Thyroid gland (tissue), 4 donors: ENCODE data around the gene LRFN4. TPM values are rescaled to one million over a fixed set of nuclear protein-coding genes. Genes with fewer than 3 reads are reported as not detected.
A peak's percentile ranks its signal among the peaks of the same experiment; 100 is the strongest.

Experiments used
- DNase-seq, 2 donors: peaks; one replicate each; pipeline ENCODE4 v3.0.0-alpha.2; 2019
- H3K27ac ChIP-seq, 3 donors: fragments of 200-600 bp; sonication (generic); 1 replicate in 2 of 3; 2 replicates in 1 of 3; pipeline ENCODE4 v1.5.1; 2016 to 2019; ENCODE audit warnings: mild to moderate bottlenecking in 1 of 3, moderate library complexity in 1 of 3
- H3K27me3 ChIP-seq: fragments of 200-600 bp; sonication (generic); one replicate; pipeline ENCODE4 v1.5.1; 2019
- H3K36me3 ChIP-seq, 2 donors: fragments of 200-600 bp; sonication (generic); one replicate each; pipeline ENCODE4 v1.5.1; 2016 to 2019
- H3K4me1 ChIP-seq, 2 donors: fragments of 200-600 bp; sonication (generic); one replicate each; pipeline ENCODE4 v1.5.1; 2017 to 2019
- H3K4me3 ChIP-seq, 3 donors: fragments of 200-600 bp; sonication (generic); replicated peaks in 1 of 3; 1 replicate in 2 of 3; 2 replicates in 1 of 3; pipeline ENCODE4 v1.5.1; 2016; ENCODE audit warnings: mild to moderate bottlenecking in 1 of 3
- H3K9me3 ChIP-seq: fragments of 200-600 bp; sonication (generic); one replicate; pipeline ENCODE4 v1.5.1; 2017
- POLR2A ChIP-seq, 2 donors: fragments of 450-650 bp; IDR thresholded peaks; one replicate each; pipeline ENCODE4 v1.6.1; 2017; ENCODE audit warnings: antibody characterized with exemption in 2 of 2, mild to moderate bottlenecking in 2 of 2, moderate library complexity in 1 of 2
- WGBS, 2 donors: methylation state at CpG; one replicate each; pipeline ENCODE4 v1.1.5; 2017; 5-methylcytosine and 5-hydroxymethylcytosine counted together
- intact Hi-C: fragments of 100-400 bp; cut with DNase I; formaldehyde crosslinking; loops from one replicate; pipeline ENCODE4 v1.15.1; 2023
- total RNA-seq, 4 donors: library from RNA; depleted of rRNA; stranded (reverse); fragments of >200 nt; gene quantifications; one replicate each; pipeline ENCODE4 v1.2.3, GENCODE V29; 2016
- TF ChIP-seq, protein P1 (sequence below), 6 experiments: fragments of 200-600 bp in 3 of 6; fragments of 450-650 bp in 3 of 6; sonication (generic) in 3 of 6; IDR thresholded peaks; one replicate each; pipeline ENCODE4 v1.5.1; 2016 to 2019; ENCODE audit warnings: antibody characterized with exemption in 6 of 6, mild to moderate bottlenecking in 2 of 6, inconsistent platforms in 1 of 6, moderate library complexity in 1 of 6

Gene LRFN4
- total RNA-seq, 4 donors from 2014 or later: 4.7 to 7.5 (median 5.9) TPM

DNA sequence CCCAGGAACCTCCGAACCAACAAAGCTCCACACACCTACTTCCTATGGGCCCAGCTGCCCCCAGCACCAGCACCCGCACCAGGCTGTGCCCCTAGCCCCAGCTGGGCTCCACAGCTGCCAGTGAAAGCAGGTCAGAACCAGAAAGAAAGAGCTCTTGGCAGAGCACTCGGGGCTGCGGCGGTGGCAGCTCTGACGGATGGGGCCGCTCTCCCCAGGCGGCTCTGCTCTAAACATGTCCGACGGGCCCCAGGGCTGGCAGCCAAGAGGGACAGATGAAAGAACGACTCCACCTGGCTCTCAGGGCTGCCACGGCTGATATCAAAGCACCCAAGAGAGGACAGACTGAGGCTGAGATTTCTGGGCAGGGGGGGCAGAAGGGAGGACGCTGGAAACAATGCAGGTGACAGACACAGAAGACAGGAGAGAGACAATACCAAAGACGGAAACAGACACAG is 25.7 kb downstream of the LRFN4 start:
- intact Hi-C loops: no loop called here
- peak; percentile 73 to 80 for DNase-seq

DNA sequence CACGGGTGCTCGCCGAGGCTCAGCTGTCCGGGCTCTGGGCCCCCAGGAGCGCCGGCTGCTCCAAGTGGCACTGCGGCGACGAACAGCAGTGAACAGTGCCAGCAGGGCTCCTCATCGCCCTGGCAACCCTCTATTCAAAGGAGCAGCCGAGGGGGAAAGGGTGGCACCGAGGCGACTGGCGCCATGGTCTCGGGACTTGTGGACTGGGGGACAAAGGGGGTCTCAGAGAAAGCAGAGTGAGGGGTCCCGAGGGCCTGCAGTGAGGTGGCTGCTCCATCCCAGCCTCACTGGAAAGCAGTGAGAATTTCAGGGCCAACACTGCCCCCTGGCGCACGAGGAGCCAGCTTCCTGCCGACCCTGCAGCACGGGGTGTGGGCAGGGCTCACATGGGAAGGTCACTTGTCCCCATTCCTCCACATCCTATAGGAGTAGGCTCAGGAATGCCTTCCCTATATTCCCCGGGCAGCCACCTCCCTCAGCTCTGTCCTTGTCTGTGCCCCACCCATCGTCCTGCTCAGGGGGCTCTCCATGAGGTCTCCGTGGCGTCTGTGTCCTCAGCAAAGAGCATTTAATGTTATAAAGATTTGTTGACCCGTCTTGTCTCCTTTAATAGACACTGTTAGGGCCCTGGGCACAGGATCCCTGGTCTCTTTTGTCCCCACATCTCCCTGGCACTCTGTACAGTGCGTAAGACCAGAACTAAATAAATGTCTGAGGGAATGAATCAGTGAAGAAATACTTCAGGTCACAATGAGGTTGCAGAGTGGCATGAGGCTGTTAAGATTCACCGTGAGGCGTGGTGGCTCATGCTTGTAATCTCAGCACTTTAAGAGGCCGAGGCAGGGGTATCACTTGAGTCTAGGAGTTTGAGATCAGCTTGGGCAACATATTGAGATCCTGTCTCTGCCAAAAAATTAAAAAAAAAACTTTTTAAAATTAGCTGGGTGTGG is 26.4 kb downstream of the LRFN4 start:
- peak; percentile 76 to 81 for DNase-seq
- H3K36me3 ChIP-seq: no peaks in the 10 kb centered on the region
- peak overlapping the region in 2 of 3 donors; percentile 14 to 75 for H3K27ac ChIP-seq
- H3K4me3 ChIP-seq: no peak overlapping the region
- H3K4me1 ChIP-seq: peaks cover 9 to 25% of the 10 kb centered on the region in 2 donors
- WGBS, 2 donors: 24 to 32% methylated on average over 29 of the region's 29 CpGs
- H3K27me3 ChIP-seq: no peaks in the 10 kb centered on the region
- TF ChIP-seq, protein P1, sequence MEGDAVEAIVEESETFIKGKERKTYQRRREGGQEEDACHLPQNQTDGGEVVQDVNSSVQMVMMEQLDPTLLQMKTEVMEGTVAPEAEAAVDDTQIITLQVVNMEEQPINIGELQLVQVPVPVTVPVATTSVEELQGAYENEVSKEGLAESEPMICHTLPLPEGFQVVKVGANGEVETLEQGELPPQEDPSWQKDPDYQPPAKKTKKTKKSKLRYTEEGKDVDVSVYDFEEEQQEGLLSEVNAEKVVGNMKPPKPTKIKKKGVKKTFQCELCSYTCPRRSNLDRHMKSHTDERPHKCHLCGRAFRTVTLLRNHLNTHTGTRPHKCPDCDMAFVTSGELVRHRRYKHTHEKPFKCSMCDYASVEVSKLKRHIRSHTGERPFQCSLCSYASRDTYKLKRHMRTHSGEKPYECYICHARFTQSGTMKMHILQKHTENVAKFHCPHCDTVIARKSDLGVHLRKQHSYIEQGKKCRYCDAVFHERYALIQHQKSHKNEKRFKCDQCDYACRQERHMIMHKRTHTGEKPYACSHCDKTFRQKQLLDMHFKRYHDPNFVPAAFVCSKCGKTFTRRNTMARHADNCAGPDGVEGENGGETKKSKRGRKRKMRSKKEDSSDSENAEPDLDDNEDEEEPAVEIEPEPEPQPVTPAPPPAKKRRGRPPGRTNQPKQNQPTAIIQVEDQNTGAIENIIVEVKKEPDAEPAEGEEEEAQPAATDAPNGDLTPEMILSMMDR (IDR thresholded peaks at IDR 0.05): peak in 5 of 6 experiments; percentile 29 to 73 (median 69)
- no peak for TF ChIP-seq POLR2A (IDR thresholded peaks at IDR 0.05)
- H3K9me3 ChIP-seq: no peaks in the 10 kb centered on the region
- intact Hi-C loops: no loop called here

More for the DNA sequence above, 25.7 kb downstream of the LRFN4 start:
- WGBS, 2 donors: 30 to 53% methylated on average over 5 to 14 of the region's 14 CpGs
- H3K27ac ChIP-seq: peak overlapping the region in 2 of 3 donors; percentile 14 to 75
- H3K4me3 ChIP-seq: no peak overlapping the region
- no peaks in the 10 kb centered on the region for H3K36me3 ChIP-seq
- TF ChIP-seq, protein P1 (IDR thresholded peaks at IDR 0.05): no peak
- no peak for TF ChIP-seq POLR2A (IDR thresholded peaks at IDR 0.05)
- no peaks in the 10 kb centered on the region for H3K9me3 ChIP-seq
- H3K4me1 ChIP-seq: peaks cover 9 to 25% of the 10 kb centered on the region in 2 donors
- H3K27me3 ChIP-seq: no peaks in the 10 kb centered on the region

DNA sequence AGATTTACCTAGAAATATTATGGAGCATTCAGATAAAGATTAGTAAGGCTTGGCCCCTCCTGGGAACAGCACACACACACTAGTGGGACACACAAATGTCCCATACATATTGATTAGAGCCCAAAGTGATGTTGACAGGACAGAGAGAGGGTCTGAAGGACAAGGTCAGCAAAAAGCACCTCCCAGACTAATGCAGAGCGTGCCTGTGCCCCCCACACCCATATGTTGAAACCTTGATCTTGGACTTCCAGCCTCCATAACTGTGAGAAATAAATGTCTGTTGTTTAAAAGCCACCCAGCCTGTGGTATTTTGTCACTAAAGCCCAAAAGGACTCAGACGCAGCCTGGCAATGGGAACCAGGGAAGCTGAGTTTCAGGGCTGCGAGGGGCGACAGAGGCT is 27.6 kb downstream of the LRFN4 start:
- intact Hi-C loops: no loop called here
- H3K9me3 ChIP-seq: no peaks in the 10 kb centered on the region
- WGBS, 2 donors: 97 to 98% methylated on average over 4 of the region's 4 CpGs
- DNase-seq: no peak
- no peak overlapping the region for H3K27ac ChIP-seq
- H3K27me3 ChIP-seq: no peaks in the 10 kb centered on the region
- H3K4me3 ChIP-seq: no peak overlapping the region
- H3K4me1 ChIP-seq: peaks cover 9 to 25% of the 10 kb centered on the region in 2 donors
- no peaks in the 10 kb centered on the region for H3K36me3 ChIP-seq
- TF ChIP-seq, protein P1 (IDR thresholded peaks at IDR 0.05): no peak
- TF ChIP-seq POLR2A (IDR thresholded peaks at IDR 0.05): no peak

DNA sequence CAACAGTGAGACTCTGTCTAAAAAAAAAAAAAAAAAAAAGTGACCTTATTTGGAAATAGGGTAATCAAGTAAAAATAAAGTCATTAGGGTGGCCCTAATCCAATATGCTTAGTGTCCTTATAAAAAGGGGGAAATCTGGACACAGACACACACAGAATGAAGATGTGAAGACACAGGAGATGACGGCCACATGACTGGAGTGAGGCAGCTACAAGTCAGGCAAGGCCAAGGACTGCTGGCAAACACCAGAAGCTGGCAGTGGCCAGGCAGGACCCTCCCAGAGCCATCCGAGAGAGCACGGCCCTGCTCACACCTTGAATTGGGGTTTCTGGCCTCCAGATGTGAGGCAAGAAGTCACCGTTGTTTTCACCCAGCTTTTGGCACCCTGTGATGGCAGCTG is 28.6 kb downstream of the LRFN4 start:
- intact Hi-C loops: no loop called here
- Histone ChIP-seq H3K9me3 (no peaks in the 10 kb centered on the region), H3K4me3 (no peak overlapping the region), H3K4me1 (peaks cover 7 to 20% of the 10 kb centered on the region in 2 donors), H3K27me3 (no peaks in the 10 kb centered on the region), H3K36me3 (no peaks in the 10 kb centered on the region), H3K27ac (no peak overlapping the region)
- no peak for DNase-seq
- WGBS, 2 donors: 90 to 93% methylated on average over 2 to 4 of the region's 4 CpGs
- TF ChIP-seq, protein P1 (IDR thresholded peaks at IDR 0.05): no peak
- no peak for TF ChIP-seq POLR2A (IDR thresholded peaks at IDR 0.05)

DNA sequence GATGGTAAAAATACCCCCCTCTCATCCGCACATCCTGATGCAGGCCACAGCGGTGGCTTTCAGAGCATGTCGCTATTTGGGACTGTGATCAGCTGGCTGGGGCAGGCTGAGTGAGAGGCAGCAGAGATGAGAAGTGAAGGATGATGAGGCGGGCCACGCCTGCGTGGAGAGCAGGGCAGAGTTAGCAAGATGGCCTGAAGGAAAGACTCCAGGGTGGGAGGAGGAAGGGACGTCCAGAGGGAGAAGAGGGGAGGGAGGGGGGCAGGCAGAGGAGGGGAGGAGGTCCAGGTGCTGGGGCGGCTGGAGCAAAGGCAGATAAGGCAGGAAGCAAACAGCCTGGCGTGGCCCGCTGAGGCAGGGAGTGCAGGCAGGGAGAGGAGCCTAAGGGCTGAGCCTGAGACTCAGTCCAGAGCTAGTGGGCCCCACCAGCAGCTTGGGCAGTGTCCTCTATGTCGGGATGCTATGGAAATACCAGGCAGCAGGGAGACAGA is 29.1 kb downstream of the LRFN4 start:
- no peak overlapping the region for H3K4me3 ChIP-seq
- H3K27me3 ChIP-seq: no peaks in the 10 kb centered on the region
- intact Hi-C loops: no loop called here
- peaks cover 5 to 15% of the 10 kb centered on the region in 2 donors for H3K4me1 ChIP-seq
- WGBS, 2 donors: 87% methylated on average over 11 of the region's 11 CpGs
- no peaks in the 10 kb centered on the region for H3K36me3 ChIP-seq
- no peak overlapping the region for H3K27ac ChIP-seq
- no peak for DNase-seq
- H3K9me3 ChIP-seq: no peaks in the 10 kb centered on the region
- TF ChIP-seq, protein P1 (IDR thresholded peaks at IDR 0.05): no peak
